Measurements from ENCODE around the gene FRS3.
A peak's percentile ranks its signal among the peaks of the same experiment; 100 is the strongest.

The FRS3 gene

GRCh38 chr6:41737591-41738130, 42.0 kb downstream of the FRS3 start:
- H3K9ac ChIP-seq = no peak overlapping the region
- no peaks in the 10 kb centered on the region for H3K27me3 ChIP-seq (ENCODE audit: insufficient read depth, low read depth)
- H3K4me3 ChIP-seq (IDR thresholded peaks at IDR 0.05; ENCODE audit: insufficient read depth, low read depth, low read length) = no peak overlapping the region
- H3K27ac ChIP-seq = no peak overlapping the region
- H3K79me2 ChIP-seq (ENCODE audit: insufficient read depth, low read depth) = no peaks in the 10 kb centered on the region; the same call in 1 of the 2 replicates
- no peak overlapping the region for H3K4me2 ChIP-seq
- peaks cover 10% of the 10 kb centered on the region for H3K4me1 ChIP-seq (ENCODE audit: low read depth, poor library complexity, severe bottlenecking)
- H4K20me1 ChIP-seq (ENCODE audit: insufficient read depth) = no peaks in the 10 kb centered on the region
- no peak for TF ChIP-seq CTCF (conservative IDR thresholded peaks at IDR 0.05; ENCODE audit: low read depth, low read length)
- no peaks in the 10 kb centered on the region for H3K36me3 ChIP-seq (ENCODE audit: insufficient read depth)
- no peak overlapping the region for H2AFZ ChIP-seq (ENCODE audit: low read depth)

GRCh38 chr6:41736800-41737555, 42.7 kb downstream of the FRS3 start:
- peaks cover 16% of the 10 kb centered on the region for H3K4me1 ChIP-seq (ENCODE audit: low read depth, poor library complexity, severe bottlenecking)

GRCh38 chr6:41736186-41736733, 43.4 kb downstream of the FRS3 start:
- Histone ChIP-seq H3K9ac (no peak overlapping the region), H3K27ac (no peak overlapping the region), H2AFZ (ENCODE audit: low read depth) (peak overlapping the region; percentile 56; the same call in 1 of the 2 replicates), H3K4me2 (peak overlapping the region; percentile 33; the same call in 1 of the 2 replicates), H3K36me3 (ENCODE audit: insufficient read depth) (no peaks in the 10 kb centered on the region), H4K20me1 (ENCODE audit: insufficient read depth) (no peaks in the 10 kb centered on the region), H3K4me3 (IDR thresholded peaks at IDR 0.05; ENCODE audit: insufficient read depth, low read depth, low read length) (no peak overlapping the region), H3K4me1 (ENCODE audit: low read depth, poor library complexity, severe bottlenecking) (peaks cover 24% of the 10 kb centered on the region), H3K27me3 (ENCODE audit: insufficient read depth, low read depth) (no peaks in the 10 kb centered on the region), H3K79me2 (ENCODE audit: insufficient read depth, low read depth) (peaks cover 14% of the 10 kb centered on the region; the same call in 1 of the 2 replicates)
- TF ChIP-seq CTCF (conservative IDR thresholded peaks at IDR 0.05; ENCODE audit: low read depth, low read length) = no peak

More at GRCh38 chr6:41736800-41737555, 42.7 kb downstream of the FRS3 start:
- Histone ChIP-seq H3K9ac (no peak overlapping the region), H3K79me2 (ENCODE audit: insufficient read depth, low read depth) (peaks cover 6% of the 10 kb centered on the region; the same call in 1 of the 2 replicates), H2AFZ (ENCODE audit: low read depth) (no peak overlapping the region), H3K4me3 (IDR thresholded peaks at IDR 0.05; ENCODE audit: insufficient read depth, low read depth, low read length) (no peak overlapping the region), H3K36me3 (ENCODE audit: insufficient read depth) (no peaks in the 10 kb centered on the region), H3K27ac (no peak overlapping the region), H4K20me1 (ENCODE audit: insufficient read depth) (no peaks in the 10 kb centered on the region), H3K4me2 (no peak overlapping the region), H3K27me3 (ENCODE audit: insufficient read depth, low read depth) (no peaks in the 10 kb centered on the region)
- TF ChIP-seq CTCF (conservative IDR thresholded peaks at IDR 0.05; ENCODE audit: low read depth, low read length) = no peak

- peaks cover 18% of the 10 kb centered on the region; the same call in 1 of the 2 replicates for H3K79me2 ChIP-seq (ENCODE audit: insufficient read depth, low read depth)
- no peaks in the 10 kb centered on the region for H4K20me1 ChIP-seq (ENCODE audit: insufficient read depth)
- no peaks in the 10 kb centered on the region for H3K27me3 ChIP-seq (ENCODE audit: insufficient read depth, low read depth)
- H3K4me1 ChIP-seq (ENCODE audit: low read depth, poor library complexity, severe bottlenecking) = peaks cover 30% of the 10 kb centered on the region
- no peaks in the 10 kb centered on the region for H3K36me3 ChIP-seq (ENCODE audit: insufficient read depth)
- TF ChIP-seq CTCF (conservative IDR thresholded peaks at IDR 0.05; ENCODE audit: low read depth, low read length) = peak; percentile 68
- H3K9ac ChIP-seq = peak within 1 kb of the TSS; percentile 66
- H2AFZ ChIP-seq (ENCODE audit: low read depth) = peak within 1 kb of the TSS; percentile 56
- no peak within 1 kb of the TSS for H3K4me3 ChIP-seq (IDR thresholded peaks at IDR 0.05; ENCODE audit: insufficient read depth, low read depth, low read length)
- H3K27ac ChIP-seq = peak within 1 kb of the TSS; percentile 39
- peak within 1 kb of the TSS; percentile 42 for H3K4me2 ChIP-seq
These were observed 44.1 kb downstream of the FRS3 start, which contains the start of gene TFEB for GRCh38 chr6:41735427-41736185. TFEB (minus strand) TSS chr6:41735608; CDS start chr6:41691213, 44,395 bp downstream.

All from KMS-11 (cell line).